GM19328 (cell line): ENCODE results near the gene CMTR1.

Source experiments
- ATAC-seq: cut with Tn5 transposase; IDR thresholded peaks from one replicate; pipeline ENCODE4 v1.9.1; 2021; ENCODE audit warnings: mild to moderate bottlenecking, moderate library complexity; ENCODE audit not compliant: unreplicated experiment

Gene CMTR1

GRCh38 chr6:37528541-37528940 is 95.5 kb downstream of the CMTR1 start:
- no peak for ATAC-seq

GRCh38 chr6:37530297-37530696 is 97.3 kb downstream of the CMTR1 start:
- ATAC-seq, result no peak

- ATAC-seq, result no peak
These were observed 98.0 kb downstream of the CMTR1 start for GRCh38 chr6:37531026-37531425.
